ENCODE measurements around the gene DLG4.

- TF ChIP-seq CTCF (IDR thresholded peaks at IDR 0.05; ENCODE audit: low read depth, low read length, poor library complexity, severe bottlenecking) (no peak), EZH2phosphoT487 (IDR thresholded peaks at IDR 0.05; ENCODE audit: borderline replicate concordance, low read length) (no peak)
These were observed 21.6 kb upstream of the DLG4 start for GRCh38 chr17:7241090-7241733.

Measured in DOHH2 (cell line).